Anterior cingulate cortex (tissue), 58 donors: Measurements from ENCODE around the gene FREY1.

Experiments
- DNase-seq, 58 donors: peaks; one replicate each; lab custom pipeline; 2025; lab: John Stamatoyannopoulos, UW

Gene FREY1

GRCh38 chr11:45879803-45880686, 27.0 kb downstream of the FREY1 start:
- DNase-seq = peak in 5 of 58 donors; percentile 27 to 59 (median 31)

- no peak for DNase-seq
Observed at GRCh38 chr11:45877845-45878244, 29.2 kb downstream of the FREY1 start.

DNA sequence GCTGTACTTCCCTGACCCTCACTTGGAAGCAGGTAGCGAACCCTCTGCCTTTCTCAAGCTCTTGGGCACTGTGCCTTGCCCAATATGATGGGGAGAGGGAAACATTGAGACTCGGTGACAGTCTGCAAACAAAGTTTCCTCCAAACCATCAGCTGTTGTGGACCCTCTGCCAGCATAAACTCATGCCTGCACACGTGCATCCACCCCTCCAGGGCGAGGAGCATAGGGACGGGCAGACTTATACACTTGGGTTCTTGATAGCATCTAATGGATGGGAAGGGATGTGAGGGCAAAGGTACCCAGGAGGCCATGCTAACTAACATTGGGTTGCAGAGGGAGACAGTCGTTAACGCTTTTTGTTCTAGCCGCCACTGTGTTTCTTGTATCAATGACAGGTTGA, 29.9 kb downstream of the FREY1 start:
- DNase-seq = no peak

DNA sequence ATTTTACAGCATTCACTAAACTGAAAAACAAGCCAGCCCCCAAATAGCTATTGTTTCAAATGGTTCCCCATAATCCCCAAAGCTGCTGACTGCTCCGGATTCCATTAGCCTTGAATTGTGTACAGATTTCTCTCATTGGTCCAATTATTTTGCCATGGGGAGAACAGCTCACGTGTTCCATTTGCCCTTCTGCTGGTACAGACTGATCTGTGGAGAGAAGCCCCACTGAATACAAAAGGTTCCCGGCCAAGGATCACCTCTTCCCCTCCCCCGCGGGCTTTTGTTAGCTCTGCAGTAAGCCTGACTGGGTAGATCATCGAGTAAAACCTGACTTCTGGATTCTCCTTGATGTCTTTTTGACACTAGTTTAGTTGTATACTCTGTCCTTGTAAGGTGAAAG, 30.7 kb downstream of the FREY1 start:
- no peak for DNase-seq

- DNase-seq = peak in 49 of 58 donors; percentile 27 to 79 (median 55)
Observed at GRCh38 chr11:45872651-45873356, 34.3 kb downstream of the FREY1 start.

- no peak for DNase-seq
Observed at GRCh38 chr11:45871638-45872037, 35.4 kb downstream of the FREY1 start.

DNA sequence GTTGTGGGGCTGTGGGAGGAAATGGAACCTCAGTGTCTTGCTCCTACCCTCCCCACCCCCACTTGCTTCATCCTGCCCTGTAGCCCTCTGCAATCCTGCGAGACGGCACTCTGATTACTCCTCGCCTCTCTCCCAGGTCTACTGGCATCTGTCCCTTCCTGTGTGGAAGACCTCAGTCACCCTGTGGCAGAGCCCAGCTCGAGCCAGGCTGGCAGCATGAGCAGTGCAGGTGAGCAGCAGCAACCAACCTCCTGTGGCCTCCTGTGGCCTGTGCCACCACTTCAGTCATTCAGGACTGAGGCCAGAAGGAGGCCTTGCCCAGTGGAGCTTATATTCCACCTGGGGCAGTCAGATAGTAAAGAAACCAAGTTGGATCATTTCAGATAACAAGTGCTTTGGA, 36.4 kb downstream of the FREY1 start:
- no peak for DNase-seq

DNA sequence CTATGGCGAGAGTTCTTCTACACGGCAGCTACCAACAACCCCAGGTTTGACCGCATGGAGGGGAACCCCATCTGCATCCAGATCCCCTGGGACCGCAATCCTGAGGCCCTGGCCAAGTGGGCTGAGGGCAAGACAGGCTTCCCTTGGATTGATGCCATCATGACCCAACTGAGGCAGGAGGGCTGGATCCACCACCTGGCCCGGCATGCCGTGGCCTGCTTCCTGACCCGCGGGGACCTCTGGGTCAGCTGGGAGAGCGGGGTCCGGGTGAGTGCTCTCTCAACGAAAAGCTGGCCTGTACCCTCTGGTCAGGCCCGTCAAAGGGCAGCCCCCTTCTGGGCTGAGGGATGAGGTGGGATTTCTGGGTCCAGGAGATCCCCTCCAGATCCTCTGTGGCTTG, 37.5 kb downstream of the FREY1 start:
- DNase-seq = no peak

DNA sequence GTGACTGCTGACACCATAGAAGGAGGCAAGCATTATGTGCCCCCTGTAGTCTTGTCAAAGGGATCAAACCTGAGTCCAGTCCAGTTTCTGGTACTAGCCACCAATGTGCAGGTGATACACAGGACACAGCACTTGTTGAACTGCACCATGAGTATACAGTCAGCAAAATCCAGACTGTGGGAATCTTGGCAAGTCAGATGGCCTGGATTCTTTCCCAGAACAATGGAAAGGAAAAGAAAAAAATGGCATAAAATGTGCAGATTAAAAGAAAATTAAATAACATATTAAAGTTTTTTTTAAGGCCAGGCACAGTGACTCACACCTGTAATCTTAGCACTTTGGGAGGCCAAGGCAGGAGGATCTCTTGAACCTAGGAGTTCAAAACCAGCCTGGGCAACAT, 43.0 kb downstream of the FREY1 start:
- DNase-seq = no peak

GRCh38 chr11:45860764-45861510, 46.1 kb downstream of the FREY1 start:
- DNase-seq = peak in 1 of 58 donors; percentile 18

GRCh38 chr11:45860348-45860747, 46.7 kb downstream of the FREY1 start:
- no peak for DNase-seq

DNA sequence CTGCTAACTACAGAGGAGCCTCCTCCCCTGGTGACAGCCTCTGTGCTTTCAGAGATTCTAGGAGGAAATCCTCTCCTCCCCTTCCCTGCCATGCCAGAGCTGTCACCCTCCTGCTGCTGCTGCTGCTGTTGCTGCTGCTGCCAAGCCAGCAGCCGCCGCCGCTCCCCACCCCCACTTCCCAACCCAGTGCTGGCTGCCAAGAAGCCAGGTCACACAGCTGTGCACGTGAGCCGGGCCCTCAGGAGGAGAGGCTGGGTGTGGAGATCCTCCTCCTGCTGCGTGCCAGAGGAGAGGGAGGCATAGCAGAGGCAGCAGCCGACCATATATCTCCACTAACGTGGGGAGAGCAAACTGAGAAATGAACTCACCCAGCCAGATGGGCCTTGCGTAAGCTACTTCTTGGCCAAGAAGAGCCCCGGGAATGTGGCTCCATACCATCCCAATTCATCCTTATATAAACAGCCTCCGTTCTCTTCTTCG, 47.4 kb downstream of the FREY1 start:
- DNase-seq = peak in 57 of 58 donors; percentile 48 to 96 (median 85)

- DNase-seq = no peak
Observed at GRCh38 chr11:45858751-45859398, 48.2 kb downstream of the FREY1 start.

GRCh38 chr11:45857961-45858474, 49.1 kb downstream of the FREY1 start:
- DNase-seq = peak in 31 of 58 donors; percentile 18 to 80 (median 41)
